HepG2 (cell line): ENCODE measurements around the gene CEP20. TPM values are rescaled to one million over a fixed set of nuclear protein-coding genes. Genes with fewer than 3 reads are reported as not detected.

Experiments used
- ARNTL ChIP-seq: sonication (generic); formaldehyde crosslinking; IDR thresholded peaks from 2 replicates; pipeline ENCODE4 v1.4.0; 2020; ENCODE audit warnings: mild to moderate bottlenecking, missing genetic modification reagents
- MEIS1 ChIP-seq: sonication (generic); formaldehyde crosslinking; IDR thresholded peaks from 2 replicates; pipeline ENCODE4 v1.9.0; 2021; ENCODE audit warnings: mild to moderate bottlenecking, missing genetic modification reagents, moderate library complexity, borderline replicate concordance
- SALL2 ChIP-seq: sonication (generic); formaldehyde crosslinking; IDR thresholded peaks from 2 replicates; pipeline ENCODE4 v1.8.1; 2023; ENCODE audit warnings: mild to moderate bottlenecking, missing genetic modification reagents, inconsistent platforms
- ZNF484 ChIP-seq: sonication (generic); formaldehyde crosslinking; IDR thresholded peaks from 2 replicates; pipeline ENCODE4 v1.5.1; 2020; ENCODE audit warnings: mild to moderate bottlenecking, low read depth, missing genetic modification reagents, borderline replicate concordance
- ZNF761 ChIP-seq: sonication (generic); formaldehyde crosslinking; conservative IDR thresholded peaks from 2 replicates; pipeline ENCODE4 v1.4.0; 2020; ENCODE audit warnings: mild to moderate bottlenecking, missing genetic modification reagents
- polyA plus RNA-seq, 8 experiments: library from polyadenylated mRNA; depleted of rRNA in 3 of 8; stranded (reverse) in 7 of 8; unstranded in 1 of 8; fragments of >200 nt; fragmentation: Illumina TruSeq in 4 of 8; extraction: Trizol in 4 of 8; gene quantifications; 2 replicates each; pipeline versions ENCODE4 v1.2.1 to v1.2.3, GENCODE V29; 2011 to 2016; ENCODE audit warnings: low read depth in 4 of 8, missing spikeins in 1 of 8, mixed read lengths in 1 of 8; ENCODE audit not compliant: insufficient read depth in 1 of 8
- total RNA-seq, 5 experiments: library from RNA; depleted of rRNA; stranded (reverse); fragments of >200 nt; fragmentation: Illumina TruSeq; extraction: Trizol; gene quantifications; 2 replicates each; pipeline ENCODE4 v1.2.3, GENCODE V29; 2016; ENCODE audit warnings: low read depth in 1 of 5
- TF ChIP-seq, protein P1 (sequence below): sonication (generic); formaldehyde crosslinking; IDR thresholded peaks from 2 replicates; pipeline ENCODE4 v1.5.1; 2020; ENCODE audit warnings: mild to moderate bottlenecking, missing genetic modification reagents, borderline replicate concordance
- TF ChIP-seq, protein P2 (sequence below): sonication (generic); formaldehyde crosslinking; IDR thresholded peaks from 2 replicates; pipeline ENCODE4 v1.9.0; 2022; ENCODE audit warnings: low read depth, missing genetic modification reagents
- TF ChIP-seq, protein P3 (sequence below): sonication (generic); formaldehyde crosslinking; IDR thresholded peaks from 2 replicates; pipeline ENCODE4 v1.8.1; 2023; ENCODE audit warnings: mild to moderate bottlenecking, moderate library complexity, missing genetic modification reagents
- TF ChIP-seq, protein P4 (sequence below): sonication (generic); formaldehyde crosslinking; conservative IDR thresholded peaks from 2 replicates; pipeline ENCODE4 v1.8.0; 2022; ENCODE audit warnings: missing genetic modification reagents
- TF ChIP-seq, protein P5 (sequence below): sonication (generic); formaldehyde crosslinking; IDR thresholded peaks from 2 replicates; pipeline ENCODE4 v1.4.0; 2020; ENCODE audit warnings: missing genetic modification reagents

CEP20 gene
- total and polyA plus RNA-seq, 2 of the 13 experiments (the other 11 are each of a cell fraction or from before 2014, with no cell fraction given) = 53.0 to 54.1 TPM

DNA sequence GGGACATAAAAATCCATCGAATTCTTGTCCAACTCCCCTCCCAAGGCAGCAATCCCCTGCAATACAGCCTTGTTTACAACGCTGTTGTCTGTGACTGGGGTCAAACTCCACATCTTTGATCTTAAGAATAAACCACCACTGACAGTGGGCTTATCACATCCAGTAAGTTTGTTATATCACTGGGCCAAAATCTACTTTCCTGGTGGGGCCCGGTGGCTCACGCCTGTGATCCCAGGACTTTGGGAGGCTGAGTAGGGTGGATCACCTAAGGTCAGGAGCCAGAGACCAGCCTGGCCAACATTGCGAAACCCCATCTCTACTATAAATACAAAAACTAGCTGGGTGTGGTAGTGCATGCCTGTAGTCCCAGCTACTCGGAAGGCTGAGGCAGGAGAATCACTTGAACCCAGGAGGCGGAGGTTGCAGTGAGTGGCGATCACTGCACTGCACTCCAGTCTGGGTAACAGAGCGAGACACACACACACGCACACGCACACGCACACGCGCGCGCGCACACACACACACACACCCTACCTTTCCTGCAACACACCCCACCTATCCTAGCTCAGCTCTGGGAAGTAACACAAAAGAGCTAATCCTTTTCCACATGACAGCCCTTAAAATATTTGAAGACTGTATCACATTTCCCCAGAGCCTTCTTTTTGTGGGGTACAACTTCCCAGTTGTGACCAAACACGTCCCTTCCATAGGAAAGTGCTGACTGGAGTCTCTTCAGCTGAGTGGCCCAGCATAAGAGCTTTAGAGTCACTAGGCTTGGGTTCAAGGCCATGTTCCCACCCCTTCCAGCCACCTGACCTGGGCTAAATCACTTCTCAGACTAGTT, 40.1 kb upstream of the CEP20 start (continued):
- no peak for TF ChIP-seq ZNF761
- no peak for TF ChIP-seq SALL2 (CRISPR knock-in tag)
- TF ChIP-seq, protein P1, sequence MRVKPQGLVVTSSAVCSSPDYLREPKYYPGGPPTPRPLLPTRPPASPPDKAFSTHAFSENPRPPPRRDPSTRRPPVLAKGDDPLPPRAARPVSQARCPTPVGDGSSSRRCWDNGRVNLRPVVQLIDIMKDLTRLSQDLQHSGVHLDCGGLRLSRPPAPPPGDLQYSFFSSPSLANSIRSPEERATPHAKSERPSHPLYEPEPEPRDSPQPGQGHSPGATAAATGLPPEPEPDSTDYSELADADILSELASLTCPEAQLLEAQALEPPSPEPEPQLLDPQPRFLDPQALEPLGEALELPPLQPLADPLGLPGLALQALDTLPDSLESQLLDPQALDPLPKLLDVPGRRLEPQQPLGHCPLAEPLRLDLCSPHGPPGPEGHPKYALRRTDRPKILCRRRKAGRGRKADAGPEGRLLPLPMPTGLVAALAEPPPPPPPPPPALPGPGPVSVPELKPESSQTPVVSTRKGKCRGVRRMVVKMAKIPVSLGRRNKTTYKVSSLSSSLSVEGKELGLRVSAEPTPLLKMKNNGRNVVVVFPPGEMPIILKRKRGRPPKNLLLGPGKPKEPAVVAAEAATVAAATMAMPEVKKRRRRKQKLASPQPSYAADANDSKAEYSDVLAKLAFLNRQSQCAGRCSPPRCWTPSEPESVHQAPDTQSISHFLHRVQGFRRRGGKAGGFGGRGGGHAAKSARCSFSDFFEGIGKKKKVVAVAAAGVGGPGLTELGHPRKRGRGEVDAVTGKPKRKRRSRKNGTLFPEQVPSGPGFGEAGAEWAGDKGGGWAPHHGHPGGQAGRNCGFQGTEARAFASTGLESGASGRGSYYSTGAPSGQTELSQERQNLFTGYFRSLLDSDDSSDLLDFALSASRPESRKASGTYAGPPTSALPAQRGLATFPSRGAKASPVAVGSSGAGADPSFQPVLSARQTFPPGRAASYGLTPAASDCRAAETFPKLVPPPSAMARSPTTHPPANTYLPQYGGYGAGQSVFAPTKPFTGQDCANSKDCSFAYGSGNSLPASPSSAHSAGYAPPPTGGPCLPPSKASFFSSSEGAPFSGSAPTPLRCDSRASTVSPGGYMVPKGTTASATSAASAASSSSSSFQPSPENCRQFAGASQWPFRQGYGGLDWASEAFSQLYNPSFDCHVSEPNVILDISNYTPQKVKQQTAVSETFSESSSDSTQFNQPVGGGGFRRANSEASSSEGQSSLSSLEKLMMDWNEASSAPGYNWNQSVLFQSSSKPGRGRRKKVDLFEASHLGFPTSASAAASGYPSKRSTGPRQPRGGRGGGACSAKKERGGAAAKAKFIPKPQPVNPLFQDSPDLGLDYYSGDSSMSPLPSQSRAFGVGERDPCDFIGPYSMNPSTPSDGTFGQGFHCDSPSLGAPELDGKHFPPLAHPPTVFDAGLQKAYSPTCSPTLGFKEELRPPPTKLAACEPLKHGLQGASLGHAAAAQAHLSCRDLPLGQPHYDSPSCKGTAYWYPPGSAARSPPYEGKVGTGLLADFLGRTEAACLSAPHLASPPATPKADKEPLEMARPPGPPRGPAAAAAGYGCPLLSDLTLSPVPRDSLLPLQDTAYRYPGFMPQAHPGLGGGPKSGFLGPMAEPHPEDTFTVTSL (CRISPR knock-in tag) = peak; percentile 42; the same call in 1 of the 2 replicates
- TF ChIP-seq, protein P2, sequence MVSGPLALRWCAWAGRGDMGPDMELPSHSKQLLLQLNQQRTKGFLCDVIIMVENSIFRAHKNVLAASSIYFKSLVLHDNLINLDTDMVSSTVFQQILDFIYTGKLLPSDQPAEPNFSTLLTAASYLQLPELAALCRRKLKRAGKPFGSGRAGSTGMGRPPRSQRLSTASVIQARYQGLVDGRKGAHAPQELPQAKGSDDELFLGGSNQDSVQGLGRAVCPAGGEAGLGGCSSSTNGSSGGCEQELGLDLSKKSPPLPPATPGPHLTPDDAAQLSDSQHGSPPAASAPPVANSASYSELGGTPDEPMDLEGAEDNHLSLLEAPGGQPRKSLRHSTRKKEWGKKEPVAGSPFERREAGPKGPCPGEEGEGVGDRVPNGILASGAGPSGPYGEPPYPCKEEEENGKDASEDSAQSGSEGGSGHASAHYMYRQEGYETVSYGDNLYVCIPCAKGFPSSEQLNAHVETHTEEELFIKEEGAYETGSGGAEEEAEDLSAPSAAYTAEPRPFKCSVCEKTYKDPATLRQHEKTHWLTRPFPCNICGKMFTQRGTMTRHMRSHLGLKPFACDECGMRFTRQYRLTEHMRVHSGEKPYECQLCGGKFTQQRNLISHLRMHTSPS = no peak
- no peak for TF ChIP-seq ZNF484 (CRISPR knock-in tag)
- TF ChIP-seq, protein P3, sequence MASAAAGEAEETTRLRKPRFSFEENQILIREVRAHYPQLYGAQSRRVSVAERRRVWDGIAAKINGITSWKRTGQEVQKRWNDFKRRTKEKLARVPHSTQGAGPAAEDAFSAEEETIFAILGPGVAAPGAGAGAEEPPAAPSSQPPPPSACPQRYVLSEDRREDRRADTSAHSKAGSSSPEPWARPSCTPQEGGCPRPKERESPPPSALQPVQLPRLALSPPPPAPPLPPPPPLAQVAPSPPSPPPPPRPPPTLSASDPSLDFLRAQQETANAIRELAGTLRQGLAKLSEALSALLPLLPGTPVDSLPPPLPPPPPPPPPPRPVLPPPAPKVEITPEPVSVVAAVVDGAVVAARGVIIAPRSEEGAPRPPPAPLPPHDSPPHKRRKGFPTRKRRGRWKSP = no peak
- TF ChIP-seq, protein P4, sequence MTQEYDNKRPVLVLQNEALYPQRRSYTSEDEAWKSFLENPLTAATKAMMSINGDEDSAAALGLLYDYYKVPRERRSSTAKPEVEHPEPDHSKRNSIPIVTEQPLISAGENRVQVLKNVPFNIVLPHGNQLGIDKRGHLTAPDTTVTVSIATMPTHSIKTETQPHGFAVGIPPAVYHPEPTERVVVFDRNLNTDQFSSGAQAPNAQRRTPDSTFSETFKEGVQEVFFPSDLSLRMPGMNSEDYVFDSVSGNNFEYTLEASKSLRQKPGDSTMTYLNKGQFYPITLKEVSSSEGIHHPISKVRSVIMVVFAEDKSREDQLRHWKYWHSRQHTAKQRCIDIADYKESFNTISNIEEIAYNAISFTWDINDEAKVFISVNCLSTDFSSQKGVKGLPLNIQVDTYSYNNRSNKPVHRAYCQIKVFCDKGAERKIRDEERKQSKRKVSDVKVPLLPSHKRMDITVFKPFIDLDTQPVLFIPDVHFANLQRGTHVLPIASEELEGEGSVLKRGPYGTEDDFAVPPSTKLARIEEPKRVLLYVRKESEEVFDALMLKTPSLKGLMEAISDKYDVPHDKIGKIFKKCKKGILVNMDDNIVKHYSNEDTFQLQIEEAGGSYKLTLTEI = no peak
- TF ChIP-seq ARNTL (CRISPR knock-in tag) = no peak
- TF ChIP-seq, protein P5, sequence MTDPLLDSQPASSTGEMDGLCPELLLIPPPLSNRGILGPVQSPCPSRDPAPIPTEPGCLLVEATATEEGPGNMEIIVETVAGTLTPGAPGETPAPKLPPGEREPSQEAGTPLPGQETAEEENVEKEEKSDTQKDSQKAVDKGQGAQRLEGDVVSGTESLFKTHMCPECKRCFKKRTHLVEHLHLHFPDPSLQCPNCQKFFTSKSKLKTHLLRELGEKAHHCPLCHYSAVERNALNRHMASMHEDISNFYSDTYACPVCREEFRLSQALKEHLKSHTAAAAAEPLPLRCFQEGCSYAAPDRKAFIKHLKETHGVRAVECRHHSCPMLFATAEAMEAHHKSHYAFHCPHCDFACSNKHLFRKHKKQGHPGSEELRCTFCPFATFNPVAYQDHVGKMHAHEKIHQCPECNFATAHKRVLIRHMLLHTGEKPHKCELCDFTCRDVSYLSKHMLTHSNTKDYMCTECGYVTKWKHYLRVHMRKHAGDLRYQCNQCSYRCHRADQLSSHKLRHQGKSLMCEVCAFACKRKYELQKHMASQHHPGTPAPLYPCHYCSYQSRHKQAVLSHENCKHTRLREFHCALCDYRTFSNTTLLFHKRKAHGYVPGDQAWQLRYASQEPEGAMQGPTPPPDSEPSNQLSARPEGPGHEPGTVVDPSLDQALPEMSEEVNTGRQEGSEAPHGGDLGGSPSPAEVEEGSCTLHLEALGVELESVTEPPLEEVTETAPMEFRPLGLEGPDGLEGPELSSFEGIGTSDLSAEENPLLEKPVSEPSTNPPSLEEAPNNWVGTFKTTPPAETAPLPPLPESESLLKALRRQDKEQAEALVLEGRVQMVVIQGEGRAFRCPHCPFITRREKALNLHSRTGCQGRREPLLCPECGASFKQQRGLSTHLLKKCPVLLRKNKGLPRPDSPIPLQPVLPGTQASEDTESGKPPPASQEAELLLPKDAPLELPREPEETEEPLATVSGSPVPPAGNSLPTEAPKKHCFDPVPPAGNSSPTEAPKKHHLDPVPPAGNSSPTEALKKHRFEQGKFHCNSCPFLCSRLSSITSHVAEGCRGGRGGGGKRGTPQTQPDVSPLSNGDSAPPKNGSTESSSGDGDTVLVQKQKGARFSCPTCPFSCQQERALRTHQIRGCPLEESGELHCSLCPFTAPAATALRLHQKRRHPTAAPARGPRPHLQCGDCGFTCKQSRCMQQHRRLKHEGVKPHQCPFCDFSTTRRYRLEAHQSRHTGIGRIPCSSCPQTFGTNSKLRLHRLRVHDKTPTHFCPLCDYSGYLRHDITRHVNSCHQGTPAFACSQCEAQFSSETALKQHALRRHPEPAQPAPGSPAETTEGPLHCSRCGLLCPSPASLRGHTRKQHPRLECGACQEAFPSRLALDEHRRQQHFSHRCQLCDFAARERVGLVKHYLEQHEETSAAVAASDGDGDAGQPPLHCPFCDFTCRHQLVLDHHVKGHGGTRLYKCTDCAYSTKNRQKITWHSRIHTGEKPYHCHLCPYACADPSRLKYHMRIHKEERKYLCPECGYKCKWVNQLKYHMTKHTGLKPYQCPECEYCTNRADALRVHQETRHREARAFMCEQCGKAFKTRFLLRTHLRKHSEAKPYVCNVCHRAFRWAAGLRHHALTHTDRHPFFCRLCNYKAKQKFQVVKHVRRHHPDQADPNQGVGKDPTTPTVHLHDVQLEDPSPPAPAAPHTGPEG (CRISPR knock-in tag) = 0 out of 2 replicates have a peak, but pooled peaks have one; percentile 70
- TF ChIP-seq MEIS1 = peak; percentile 32; the same call in 1 of the 2 replicates
